GM19372 (cell line): ENCODE data around the gene NOSIP.

Experiments
- ATAC-seq: cut with Tn5 transposase; IDR thresholded peaks from one replicate; pipeline ENCODE4 v1.9.1; 2021; ENCODE audit warnings: mild to moderate bottlenecking, low read depth, moderate library complexity; ENCODE audit not compliant: unreplicated experiment

Gene NOSIP

GRCh38 chr19:49514151-49514550, 66.2 kb downstream of the NOSIP start:
- ATAC-seq: no peak

DNA sequence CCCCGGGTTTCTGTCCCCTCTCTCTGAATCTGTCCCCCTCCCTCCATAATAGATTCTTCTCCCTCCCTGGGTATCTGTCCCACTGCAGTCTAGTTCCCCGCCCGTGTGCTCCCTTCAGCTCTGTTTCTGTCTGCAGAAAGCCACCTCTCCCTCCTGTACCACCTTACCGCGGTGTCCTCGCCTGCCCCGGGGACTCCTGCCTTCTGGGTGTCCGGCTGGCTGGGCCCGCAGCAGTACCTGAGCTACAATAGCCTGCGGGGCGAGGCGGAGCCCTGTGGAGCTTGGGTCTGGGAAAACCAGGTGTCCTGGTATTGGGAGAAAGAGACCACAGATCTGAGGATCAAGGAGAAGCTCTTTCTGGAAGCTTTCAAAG, 66.6 kb downstream of the NOSIP start:
- ATAC-seq: no peak

- no peak for ATAC-seq
Measured at GRCh38 chr19:49512970-49513745, 67.2 kb downstream of the NOSIP start.

GRCh38 chr19:49507803-49508494, 72.4 kb downstream of the NOSIP start:
- no peak for ATAC-seq

DNA sequence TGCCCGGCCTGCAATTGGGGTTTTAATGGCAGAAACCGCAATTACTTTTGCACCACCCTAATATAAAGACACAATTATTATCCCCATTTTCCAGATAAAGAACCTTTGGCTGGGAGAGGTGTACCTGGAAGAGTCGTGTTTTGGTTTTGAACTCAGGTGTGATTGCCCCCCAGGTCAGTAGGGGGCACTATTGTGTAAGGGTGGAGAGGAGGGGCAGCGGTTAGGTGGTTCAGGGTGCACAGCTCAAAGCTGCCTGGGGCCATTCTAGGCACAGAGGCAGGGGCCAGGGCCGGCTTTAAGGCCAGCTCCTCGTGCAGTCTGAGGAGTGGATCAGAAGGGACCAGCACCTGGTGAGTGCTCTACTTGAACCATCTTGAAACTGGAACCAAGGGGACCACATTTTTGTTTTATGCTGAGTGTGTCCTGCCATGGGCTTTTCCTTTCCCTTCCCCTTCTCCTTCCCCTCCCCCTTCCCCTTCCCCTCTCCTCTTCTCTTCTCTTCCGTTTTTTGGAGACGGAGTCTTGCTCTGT, 73.7 kb downstream of the NOSIP start:
- ATAC-seq: no peak
